ENCODE measurements around the gene ABCC3. TPM values are rescaled to one million over a fixed set of nuclear protein-coding genes. Genes with fewer than 3 reads are reported as not detected.

ABCC3 gene
- total RNA-seq, 2 experiments from 2014 or later, result not detected

DNA sequence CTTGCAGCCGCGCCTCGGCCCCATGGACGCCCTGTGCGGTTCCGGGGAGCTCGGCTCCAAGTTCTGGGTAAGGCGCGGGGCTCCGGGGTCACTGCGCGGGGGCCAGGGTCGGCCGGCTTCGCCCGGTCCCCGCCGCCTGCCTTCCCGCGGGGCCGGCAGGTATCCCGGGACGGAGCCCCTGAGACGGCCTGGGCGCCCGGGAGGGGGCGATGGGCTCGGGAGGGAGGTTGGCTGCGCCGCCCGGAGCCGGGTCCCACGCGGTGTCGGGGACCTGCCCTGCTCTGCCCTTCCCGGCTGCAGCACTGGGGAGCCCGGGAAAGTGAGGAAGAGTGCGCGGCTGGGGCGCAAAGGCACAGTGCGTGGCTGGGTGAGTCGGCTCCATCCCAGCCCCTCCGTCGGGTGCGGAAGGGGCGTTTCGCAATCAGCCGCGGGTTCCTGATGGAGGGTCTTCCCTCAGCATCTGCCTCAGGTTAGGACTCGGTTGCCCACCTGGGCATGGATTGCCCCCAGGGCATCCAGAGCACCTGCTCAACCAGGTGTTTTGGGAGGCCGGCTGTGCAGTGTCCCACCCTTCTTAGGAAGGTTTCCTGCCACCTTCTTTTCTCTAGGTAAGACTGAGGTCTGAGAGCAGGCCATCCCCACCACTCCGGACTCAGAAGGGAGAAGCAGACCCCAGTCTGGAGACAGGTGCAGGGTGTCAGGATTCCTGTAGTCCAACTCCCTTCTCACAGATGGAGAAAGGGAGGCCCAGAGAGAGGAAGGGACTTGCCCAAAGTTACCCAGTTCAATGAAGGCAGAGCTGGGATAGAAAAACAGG is 442 bp downstream of the ABCC3 start:
- ChIA-PET POLR2A (no interaction called here), CTCF (interaction anchor here (3.6 kb wide), 1 partner anchor 8 kb away, joined by 21 read pairs; no protein-coding TSS in a partner anchor)
- no peaks in the 10 kb centered on the region for H3K36me3 Mint-ChIP-seq
- peaks cover 67% of the 10 kb centered on the region for H3K27me3 Mint-ChIP-seq
- H3K9me3 Mint-ChIP-seq, result no peaks in the 10 kb centered on the region
- DNase-seq, result no peak
- no peak overlapping the region for H3K4me3 Mint-ChIP-seq
- H3K4me1 Mint-ChIP-seq (ENCODE audit: low read depth), result no peaks in the 10 kb centered on the region
- H3K27ac Mint-ChIP-seq, result no peak overlapping the region
- intact Hi-C loops (cut with micrococcal nuclease), result no loop called here

GRCh38 chr17:50635732-50635981 is 976 bp downstream of the ABCC3 start:
- H3K27ac Mint-ChIP-seq, result no peak overlapping the region
- no peaks in the 10 kb centered on the region for H3K9me3 Mint-ChIP-seq
- no peaks in the 10 kb centered on the region for H3K36me3 Mint-ChIP-seq
- H3K27me3 Mint-ChIP-seq, result peaks cover 65% of the 10 kb centered on the region
- DNase-seq, result no peak
- ChIA-PET POLR2A (no interaction called here), CTCF (interaction anchor here (3.6 kb wide), 1 partner anchor 9 kb away, joined by 21 read pairs; no protein-coding TSS in a partner anchor)
- intact Hi-C loops (cut with micrococcal nuclease), result no loop called here
- H3K4me1 Mint-ChIP-seq (ENCODE audit: low read depth), result no peaks in the 10 kb centered on the region
- H3K4me3 Mint-ChIP-seq, result no peak overlapping the region

DNA sequence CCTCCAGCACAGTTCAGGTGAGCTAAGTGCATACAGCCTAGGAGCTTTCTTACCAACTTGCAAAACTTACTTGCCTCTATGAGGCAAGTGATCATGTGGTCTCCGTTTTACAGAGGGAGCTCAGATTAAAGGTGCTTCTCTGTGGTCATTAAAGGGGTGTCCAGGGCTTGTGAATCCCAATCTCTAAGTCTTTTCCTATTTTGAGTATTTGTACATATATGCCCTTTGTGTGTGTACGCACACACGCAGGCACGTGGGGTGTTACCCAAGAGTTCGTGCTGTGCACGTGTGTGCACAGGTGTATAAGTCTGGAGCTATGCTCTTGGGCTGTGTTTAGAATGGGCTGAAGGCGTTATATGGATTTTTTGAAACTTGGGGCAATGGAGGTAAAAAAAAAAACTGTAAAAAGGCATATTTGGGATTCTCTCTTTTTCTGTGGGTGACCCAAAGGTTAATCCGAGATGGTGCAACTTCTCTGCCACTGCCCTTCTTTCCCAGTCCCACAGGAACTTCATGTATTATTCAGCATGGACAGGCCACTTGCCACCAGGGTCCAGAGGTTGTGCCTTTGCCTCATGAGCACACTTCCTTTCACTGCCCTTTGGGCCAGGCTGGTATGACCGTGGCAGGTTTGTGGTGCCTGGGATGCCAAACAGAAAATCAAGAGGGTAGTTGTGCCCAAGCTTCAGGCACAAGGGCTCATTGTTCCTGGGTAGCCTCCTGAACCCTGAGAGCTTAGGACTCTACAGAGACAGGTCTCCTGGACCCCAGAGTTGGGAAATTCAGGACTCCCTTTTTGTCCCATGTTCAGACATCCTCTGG is 1.5 kb downstream of the ABCC3 start:
- CTCF ChIA-PET, result interaction anchor here (3.6 kb wide), 1 partner anchor 9 kb away, joined by 21 read pairs; no protein-coding TSS in a partner anchor
- DNase-seq, result no peak
- Mint-ChIP-seq H3K36me3 (no peaks in the 10 kb centered on the region), H3K4me3 (no peak overlapping the region), H3K27me3 (peaks cover 62% of the 10 kb centered on the region), H3K27ac (no peak overlapping the region), H3K4me1 (ENCODE audit: low read depth) (no peaks in the 10 kb centered on the region), H3K9me3 (no peaks in the 10 kb centered on the region)
- POLR2A ChIA-PET, result no interaction called here
- intact Hi-C loops (cut with micrococcal nuclease), result no loop called here

- ChIA-PET CTCF (interaction anchor here (0.6 to 3.6 kb wide), 2 partner anchors 10 to 52 kb away, joined by 3 to 21 read pairs; no protein-coding TSS in a partner anchor), POLR2A (no interaction called here)
- no peak overlapping the region for H3K27ac Mint-ChIP-seq
- H3K9me3 Mint-ChIP-seq, result no peaks in the 10 kb centered on the region
- peaks cover 58% of the 10 kb centered on the region for H3K27me3 Mint-ChIP-seq
- H3K4me1 Mint-ChIP-seq (ENCODE audit: low read depth), result no peaks in the 10 kb centered on the region
- intact Hi-C loops (cut with micrococcal nuclease), result no loop called here
- H3K36me3 Mint-ChIP-seq, result no peaks in the 10 kb centered on the region
- DNase-seq, result no peak
- no peak overlapping the region for H3K4me3 Mint-ChIP-seq
These were observed 2.1 kb downstream of the ABCC3 start for GRCh38 chr17:50636804-50637195.

DNA sequence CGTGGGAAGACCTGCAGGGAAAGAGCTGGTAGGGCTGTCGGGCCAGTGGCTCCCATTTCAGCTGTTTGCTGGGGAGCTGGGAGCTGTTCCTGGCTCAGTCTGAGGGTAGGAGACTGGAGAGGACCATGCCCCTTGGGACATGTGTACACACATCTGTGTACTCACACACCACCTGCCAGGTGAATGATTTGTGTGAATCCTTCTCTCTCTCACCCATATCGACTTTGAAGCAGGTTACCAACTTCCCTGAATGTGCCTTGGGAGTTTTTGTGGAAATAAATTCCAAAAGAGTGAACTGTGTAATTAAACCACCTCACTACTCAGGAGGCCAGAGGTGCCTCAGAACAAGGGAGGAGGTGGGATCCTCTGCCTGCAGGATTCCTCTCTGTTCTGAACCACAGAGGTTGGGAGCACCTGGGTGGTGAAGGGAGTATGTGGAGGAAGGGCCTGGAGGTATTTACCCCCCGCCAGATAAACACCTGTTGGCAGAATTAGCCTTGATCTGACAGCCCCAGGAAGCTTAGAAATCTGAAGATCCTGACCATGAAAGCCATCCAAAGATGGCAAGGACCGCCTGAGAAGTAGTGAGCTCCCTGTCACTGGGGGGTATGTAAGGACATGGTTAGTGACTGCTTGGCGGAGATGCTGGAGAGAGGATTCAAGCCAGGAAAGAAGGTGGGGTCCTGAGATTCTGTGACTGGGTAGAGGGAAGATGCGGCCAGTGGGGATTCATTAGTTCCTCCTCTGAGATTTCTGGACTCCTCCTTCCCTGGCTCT is 3.3 kb downstream of the ABCC3 start:
- H3K36me3 Mint-ChIP-seq, result no peaks in the 10 kb centered on the region
- no peak for DNase-seq
- H3K27ac Mint-ChIP-seq, result no peak overlapping the region
- intact Hi-C loops (cut with micrococcal nuclease), result no loop called here
- H3K9me3 Mint-ChIP-seq, result no peaks in the 10 kb centered on the region
- peaks cover 49% of the 10 kb centered on the region for H3K27me3 Mint-ChIP-seq
- ChIA-PET POLR2A (no interaction called here), CTCF (interaction anchor here (3.6 kb wide), 1 partner anchor 11 kb away, joined by 21 read pairs; no protein-coding TSS in a partner anchor)
- H3K4me3 Mint-ChIP-seq, result no peak overlapping the region
- no peaks in the 10 kb centered on the region for H3K4me1 Mint-ChIP-seq (ENCODE audit: low read depth)

DNA sequence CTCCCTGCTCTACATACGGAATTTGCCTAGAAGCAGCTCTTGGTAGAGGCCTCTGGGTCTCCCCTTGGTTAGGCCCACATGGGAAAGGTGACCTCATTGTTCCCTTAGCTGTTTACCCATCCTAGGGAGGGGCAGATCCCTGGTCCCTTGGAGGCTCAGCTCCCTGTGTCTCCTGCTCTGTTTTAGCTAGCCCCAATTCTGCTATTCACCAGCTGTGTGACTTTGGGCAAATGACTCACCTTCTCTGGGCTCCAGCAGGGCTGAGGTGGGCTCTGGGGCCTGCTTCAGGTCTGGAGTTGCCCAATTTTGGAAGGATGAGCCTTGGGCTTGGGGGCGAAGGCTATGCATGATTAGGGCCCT is 3.9 kb downstream of the ABCC3 start:
- H3K9me3 Mint-ChIP-seq, result no peaks in the 10 kb centered on the region
- intact Hi-C loops (cut with micrococcal nuclease), result no loop called here
- ChIA-PET CTCF (interaction anchor here (0.8 to 3.6 kb wide), 2 partner anchors 8 to 12 kb away, joined by 3 to 21 read pairs; no protein-coding TSS in a partner anchor), POLR2A (no interaction called here)
- H3K27me3 Mint-ChIP-seq, result peaks cover 44% of the 10 kb centered on the region
- H3K36me3 Mint-ChIP-seq, result no peaks in the 10 kb centered on the region
- H3K4me3 Mint-ChIP-seq, result no peak overlapping the region
- DNase-seq, result no peak
- H3K27ac Mint-ChIP-seq, result no peak overlapping the region
- H3K4me1 Mint-ChIP-seq (ENCODE audit: low read depth), result no peaks in the 10 kb centered on the region

DNA sequence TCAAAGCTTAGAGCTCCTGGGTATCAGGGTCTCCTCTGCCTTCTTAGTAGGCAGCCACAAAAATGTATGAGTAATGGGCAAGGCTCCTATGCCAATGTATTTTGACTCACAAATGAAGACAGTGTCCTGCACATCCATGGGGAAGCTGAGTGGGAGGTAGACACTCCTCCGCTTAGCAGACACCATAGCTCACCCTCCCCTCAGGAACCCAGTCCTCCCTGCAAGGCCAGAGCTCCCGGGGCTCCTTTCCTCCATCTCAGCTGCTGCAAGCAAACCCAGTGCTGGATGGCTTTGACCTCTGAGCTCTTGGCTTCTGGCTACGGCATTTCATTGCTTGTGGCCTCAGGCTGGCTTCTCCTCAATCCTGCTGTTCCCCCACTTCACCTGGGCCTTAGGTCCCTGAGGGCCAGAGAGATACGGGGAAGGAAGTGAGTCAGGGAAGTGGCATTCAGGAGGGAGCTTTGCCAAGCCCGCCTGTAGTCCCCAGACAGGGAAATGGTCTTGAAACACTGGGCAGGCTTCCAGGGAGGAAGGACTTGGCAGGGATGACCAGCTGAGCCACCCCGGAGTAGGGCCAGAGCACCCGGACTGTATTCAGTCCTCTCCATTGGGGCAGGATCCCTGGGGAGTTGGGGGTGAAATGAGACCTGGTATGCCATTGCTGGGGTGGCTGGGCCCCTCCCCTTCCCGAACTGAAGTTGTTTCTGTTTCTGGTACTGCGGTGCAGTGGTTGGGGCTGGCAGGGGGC is 4.5 kb downstream of the ABCC3 start:
- Mint-ChIP-seq H3K36me3 (no peaks in the 10 kb centered on the region), H3K4me1 (ENCODE audit: low read depth) (no peaks in the 10 kb centered on the region), H3K27me3 (peaks cover 38% of the 10 kb centered on the region), H3K4me3 (no peak overlapping the region), H3K27ac (no peak overlapping the region), H3K9me3 (no peaks in the 10 kb centered on the region)
- DNase-seq, result no peak
- ChIA-PET CTCF (interaction anchor here (0.8 to 3.6 kb wide), 3 partner anchors 9 to 12 kb away, joined by 3 to 21 read pairs (median 8); no protein-coding TSS in a partner anchor), POLR2A (no interaction called here)
- intact Hi-C loops (cut with micrococcal nuclease), result no loop called here

DNA sequence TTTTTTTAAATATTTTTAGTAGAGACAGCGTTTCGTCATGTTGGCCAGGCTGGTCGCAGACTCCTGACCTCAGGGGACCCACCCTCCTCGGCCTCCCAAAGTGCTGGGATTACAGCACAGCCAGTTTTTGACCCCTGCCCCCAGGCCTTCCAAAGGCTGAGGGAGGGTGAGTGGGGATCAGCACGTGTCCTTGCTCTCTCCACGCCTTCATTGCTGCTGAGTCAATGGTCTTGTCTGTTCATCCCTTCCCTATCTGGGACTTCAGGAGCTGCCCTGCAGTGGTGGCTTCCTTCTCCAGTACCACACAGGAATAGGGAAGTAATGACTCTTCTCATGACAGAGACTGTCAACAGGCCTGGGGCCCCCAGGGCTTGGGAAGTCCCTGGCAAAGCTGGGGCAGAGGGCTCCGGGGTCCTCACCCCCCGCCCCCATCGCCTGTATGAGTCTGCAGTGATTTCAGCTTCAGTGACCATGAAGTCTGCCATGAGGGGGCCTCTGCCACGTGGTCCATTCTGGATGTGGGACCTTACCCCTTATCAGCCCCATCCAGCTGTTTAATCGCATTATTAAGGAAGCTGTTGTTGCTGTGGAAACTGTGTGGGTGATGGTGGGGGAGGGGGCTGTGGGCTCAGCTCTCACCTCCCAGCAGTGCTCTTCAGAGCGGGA is 6.1 kb downstream of the ABCC3 start:
- ChIA-PET POLR2A (no interaction called here), CTCF (interaction anchor here (0.8 to 1.7 kb wide), 4 partner anchors 11 to 243 kb away, joined by 3 to 8 read pairs (median 3); partner anchors contain the start of gene LRRC59)

GRCh38 chr17:50641357-50641756 is 6.7 kb downstream of the ABCC3 start:
- Mint-ChIP-seq H3K4me3 (no peak overlapping the region), H3K27me3 (peaks cover 24% of the 10 kb centered on the region), H3K27ac (no peak overlapping the region), H3K36me3 (no peaks in the 10 kb centered on the region), H3K4me1 (ENCODE audit: low read depth) (no peaks in the 10 kb centered on the region), H3K9me3 (no peaks in the 10 kb centered on the region)
- POLR2A ChIA-PET, result no interaction called here
- DNase-seq, result no peak
- CTCF ChIA-PET, result interaction anchor here (0.8 to 1.2 kb wide), 3 partner anchors 11 to 244 kb away, joined by 3 read pairs; partner anchors contain the start of gene LRRC59
- intact Hi-C loops (cut with micrococcal nuclease), result no loop called here

More for the DNA sequence above, 6.1 kb downstream of the ABCC3 start:
- no peaks in the 10 kb centered on the region for H3K4me1 Mint-ChIP-seq (ENCODE audit: low read depth)
- intact Hi-C loops (cut with micrococcal nuclease), result no loop called here
- no peaks in the 10 kb centered on the region for H3K9me3 Mint-ChIP-seq
- peaks cover 29% of the 10 kb centered on the region for H3K27me3 Mint-ChIP-seq
- H3K36me3 Mint-ChIP-seq, result no peaks in the 10 kb centered on the region
- H3K27ac Mint-ChIP-seq, result no peak overlapping the region
- no peak overlapping the region for H3K4me3 Mint-ChIP-seq
- no peak for DNase-seq

GRCh38 chr17:50642071-50642721 is 7.5 kb downstream of the ABCC3 start:
- POLR2A ChIA-PET, result no interaction called here
- H3K9me3 Mint-ChIP-seq, result no peaks in the 10 kb centered on the region
- no peaks in the 10 kb centered on the region for H3K4me1 Mint-ChIP-seq (ENCODE audit: low read depth)
- H3K27ac Mint-ChIP-seq, result no peak overlapping the region
- intact Hi-C loops (cut with micrococcal nuclease), result no loop called here
- CTCF ChIA-PET, result interaction anchor here (1.2 kb wide), 1 partner anchor 13 kb away, joined by 3 read pairs; no protein-coding TSS in a partner anchor
- H3K27me3 Mint-ChIP-seq, result peaks cover 15% of the 10 kb centered on the region
- DNase-seq, result no peak
- no peaks in the 10 kb centered on the region for H3K36me3 Mint-ChIP-seq
- no peak overlapping the region for H3K4me3 Mint-ChIP-seq
